HepG2 (cell line): ENCODE data around the gene OSGIN1. TPM values are rescaled to one million over a fixed set of nuclear protein-coding genes. Genes with fewer than 3 reads are reported as not detected.

ENCODE experiments used
- ATAC-seq: fragments of 200-7000 bp; cut with Tn5 transposase; 3 replicates; pipeline ENCODE4 v1.9.1; 2020; ENCODE audit warnings: mild to moderate bottlenecking, moderate library complexity
- BruUV-seq: library from RNA; stranded (reverse); fragments of 400-500 nt; replicated peaks from 2 replicates; lab custom pipeline; 2021; lab: Mats Ljungman, UMichigan
- CTCF ChIA-PET: fragments of 300-600 bp; formaldehyde crosslinking; extraction: SDS; loops from one replicate; lab custom pipeline; 2021; ENCODE audit warnings: low total read pairs, inconsistent platforms, low intra/inter-chr PET ratio; lab: Yijun Ruan, JAX
- POLR2A ChIA-PET: fragments of 350-600 bp; sonication (Branson Sonifier 250); formaldehyde crosslinking; loops from one replicate; lab custom pipeline; 2020; ENCODE audit warnings: antibody characterized with exemption, inconsistent platforms; lab: Yijun Ruan, JAX
- DNase-seq: peaks from one replicate; pipeline ENCODE4 v3.0.0-alpha.2; 2015; ENCODE audit warnings: low spot score
- FAIRE-seq: peaks from 3 replicates; lab custom pipeline; 2011; peaks lifted over from hg19 to GRCh38; lab: Jason Lieb, UNC
- H2AFZ ChIP-seq: one replicate; pipeline ENCODE4 v1.6.1; 2011; ENCODE audit warnings: low read length, inconsistent platforms
- H3K27ac ChIP-seq: fragments of 300-600 bp; 3 replicates; pipeline ENCODE4 v1.8.0; 2011; ENCODE audit warnings: mixed run types, mild to moderate bottlenecking, mixed read lengths, low read length, inconsistent platforms; ENCODE audit not compliant: insufficient read depth; ENCODE audit errors: extremely low read length
- H3K27me3 ChIP-seq, 2 experiments: fragments of 200-600 bp in 1 of 2; 2 replicates in 1 of 2; 3 replicates in 1 of 2; pipeline versions ENCODE4 v1.6.0 to v1.8.0; 2011; ENCODE audit warnings: low read length in 2 of 2, mild to moderate bottlenecking in 2 of 2, moderate library complexity in 2 of 2, inconsistent platforms in 1 of 2; ENCODE audit not compliant: insufficient read depth in 2 of 2, control insufficient read depth in 1 of 2
- H3K36me3 ChIP-seq, 2 experiments: fragments of 200-600 bp in 1 of 2; replicated peaks in 1 of 2; 2 replicates in 1 of 2; 3 replicates in 1 of 2; pipeline versions ENCODE4 v1.5.1 to v1.8.0; 2011; ENCODE audit warnings: low read length in 2 of 2, inconsistent platforms in 1 of 2; ENCODE audit not compliant: insufficient read depth in 2 of 2, control insufficient read depth in 1 of 2
- H3K4me1 ChIP-seq: 2 replicates; pipeline ENCODE4 v1.5.1; 2012; ENCODE audit warnings: low read length, inconsistent platforms; ENCODE audit not compliant: insufficient read depth
- H3K4me2 ChIP-seq: 2 replicates; pipeline ENCODE4 v1.6.0; 2011; ENCODE audit warnings: low read depth, low read length, inconsistent platforms
- H3K4me3 ChIP-seq, 3 experiments: fragments of 200-600 bp in 1 of 3; sonication (generic), shearing (Covaris generic) in 1 of 3; replicated peaks in 1 of 3; 2 replicates each; pipeline ENCODE4 v1.5.1; 2011 to 2016; ENCODE audit warnings: low read length in 3 of 3, inconsistent platforms in 2 of 3, low read depth in 2 of 3, mild to moderate bottlenecking in 2 of 3, control low read depth in 1 of 3, mixed read lengths in 1 of 3; ENCODE audit not compliant: insufficient read depth in 1 of 3
- H3K79me2 ChIP-seq: one replicate; pipeline ENCODE4 v1.6.1; 2011; ENCODE audit warnings: low read length, inconsistent platforms; ENCODE audit not compliant: insufficient read depth
- H3K9ac ChIP-seq: 2 replicates; pipeline ENCODE4 v1.6.0; 2011; ENCODE audit warnings: mild to moderate bottlenecking, low read depth, low read length, inconsistent platforms; ENCODE audit not compliant: insufficient read depth
- H3K9me3 ChIP-seq: 2 replicates; pipeline ENCODE4 v1.5.1; 2012; ENCODE audit warnings: mild to moderate bottlenecking, low read length
- H4K20me1 ChIP-seq: 2 replicates; pipeline ENCODE4 v1.6.0; 2011; ENCODE audit warnings: inconsistent platforms, mild to moderate bottlenecking, low read length, moderate library complexity; ENCODE audit not compliant: insufficient read depth
- ARNT2 ChIP-seq: sonication (generic); formaldehyde crosslinking; IDR thresholded peaks from 2 replicates; pipeline ENCODE4 v1.8.0; 2022; ENCODE audit warnings: mild to moderate bottlenecking, low read depth, missing genetic modification reagents, moderate library complexity
- HOXD1 ChIP-seq: sonication (generic); formaldehyde crosslinking; IDR thresholded peaks from 2 replicates; pipeline ENCODE4 v1.5.0; 2020; ENCODE audit warnings: missing genetic modification reagents
- MAFK ChIP-seq, 2 experiments: IDR thresholded peaks in 1 of 2; conservative IDR thresholded peaks in 1 of 2; 2 replicates each; pipeline ENCODE4 v1.6.1; 2011; ENCODE audit warnings: improper control_type of control experiment in 2 of 2, low read length in 2 of 2
- POLR2A ChIP-seq, 2 experiments: IDR thresholded peaks; 2 replicates each; pipeline ENCODE4 v1.6.1; 2011; ENCODE audit warnings: low read depth in 2 of 2, low read length in 2 of 2, mild to moderate bottlenecking in 1 of 2, moderate library complexity in 1 of 2; ENCODE audit not compliant: insufficient read depth in 1 of 2
- POLR2G ChIP-seq: fragments of 200-400 bp; formaldehyde crosslinking; IDR thresholded peaks from 2 replicates; pipeline ENCODE4 v1.6.1; 2018; ENCODE audit warnings: mild to moderate bottlenecking, low read depth, low read length, moderate library complexity
- ZNF446 ChIP-seq: sonication (generic); formaldehyde crosslinking; IDR thresholded peaks from 2 replicates; pipeline ENCODE4 v1.5.0; 2020; ENCODE audit warnings: mild to moderate bottlenecking, missing genetic modification reagents
- WGBS: methylation state at CpG from one replicate; pipeline ENCODE4 v1.1.6; 2017; ENCODE audit warnings: low lambda C conversion rate; 5-methylcytosine and 5-hydroxymethylcytosine counted together
- in situ Hi-C: cut with HindIII; loops from 2 replicates; pipeline ENCODE4 v1.10.0; 2017; ENCODE audit warnings: low pct_unique_long_range_greater_than_20kb; ENCODE audit not compliant: extremely low pct_ligation_motif_present
- intact Hi-C: fragments of 100-400 bp; cut with micrococcal nuclease; formaldehyde crosslinking; loops from one replicate; pipeline ENCODE4 v1.10.0; 2022; ENCODE audit not compliant: unreplicated experiment
- polyA plus RNA-seq, 8 experiments: library from polyadenylated mRNA; depleted of rRNA in 3 of 8; stranded (reverse) in 7 of 8; unstranded in 1 of 8; fragments of >200 nt; fragmentation: Illumina TruSeq in 4 of 8; extraction: Trizol in 4 of 8; gene quantifications; 2 replicates each; pipeline versions ENCODE4 v1.2.1 to v1.2.3, GENCODE V29; 2011 to 2016; ENCODE audit warnings: low read depth in 4 of 8, missing spikeins in 1 of 8, mixed read lengths in 1 of 8; ENCODE audit not compliant: insufficient read depth in 1 of 8
- total RNA-seq, 5 experiments: library from RNA; depleted of rRNA; stranded (reverse); fragments of >200 nt; fragmentation: Illumina TruSeq; extraction: Trizol; gene quantifications; 2 replicates each; pipeline ENCODE4 v1.2.3, GENCODE V29; 2016; ENCODE audit warnings: low read depth in 1 of 5
- TF ChIP-seq, protein P1 (sequence below), 2 experiments: sonication (generic) in 1 of 2; formaldehyde crosslinking in 1 of 2; IDR thresholded peaks; 2 replicates each; pipeline versions ENCODE4 v1.6.1 to v1.9.0; 2014 to 2022; ENCODE audit warnings: antibody characterized with exemption in 1 of 2, borderline replicate concordance in 1 of 2, inconsistent platforms in 1 of 2, low read depth in 1 of 2, missing genetic modification reagents in 1 of 2

Gene OSGIN1
- total and polyA plus RNA-seq, 2 of the 13 experiments (the other 11 are each of a cell fraction or from before 2014, with no cell fraction given) = 20.5 to 27.1 TPM

DNA sequence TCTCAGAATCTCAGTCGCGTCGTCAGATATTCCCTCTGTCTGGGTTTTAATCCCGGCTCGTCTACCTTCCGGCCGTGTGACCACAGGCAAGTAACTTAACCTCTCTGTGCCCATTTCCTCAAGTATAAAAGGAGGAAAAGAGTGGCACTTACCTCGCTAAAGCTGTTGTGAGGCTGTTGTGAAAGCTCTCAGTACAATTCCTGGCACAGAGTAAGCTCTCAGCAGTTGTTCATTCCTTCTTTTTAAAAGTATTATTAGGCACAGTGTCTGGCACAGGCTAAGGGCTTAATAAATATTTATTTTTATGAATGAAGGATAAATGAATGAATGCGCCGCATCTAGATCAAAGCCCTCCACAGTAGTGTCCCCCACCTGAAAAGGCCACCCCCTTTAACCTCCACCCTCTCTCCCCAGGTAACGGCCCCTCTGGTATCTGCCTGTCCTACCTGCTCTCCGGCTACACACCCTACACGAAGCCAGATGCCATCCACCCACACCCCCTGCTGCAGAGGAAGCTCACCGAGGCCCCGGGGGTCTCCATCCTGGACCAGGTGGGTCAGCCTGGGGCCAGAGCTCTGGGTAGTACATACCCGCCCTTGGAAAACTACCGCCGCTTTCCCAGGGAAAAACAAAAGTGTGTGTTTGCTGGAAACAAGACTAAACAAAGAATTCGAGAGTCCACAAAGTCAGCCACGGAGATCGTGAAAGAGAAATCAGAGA lies 6.0 kb downstream of the OSGIN1 start:
- no peak for DNase-seq
- H3K9ac ChIP-seq = no peak overlapping the region
- in situ Hi-C loops = loop anchor here (5.0 to 25.0 kb wide), 2 partner anchors 83 to 228 kb away; partner anchors contain the start of genes ADAD2, SLC38A8 and TAF1C
- no peak overlapping the region for H3K4me2 ChIP-seq
- no peak for FAIRE-seq
- ChIA-PET POLR2A (no interaction called here), CTCF (interaction anchor here (3.2 kb wide), 1 partner anchor 105 kb away, joined by 53 read pairs; no protein-coding TSS in a partner anchor)
- 91% methylated on average over 21 of the region's 21 CpGs for WGBS
- TF ChIP-seq POLR2G (0 out of 2 replicates have a peak, but pooled peaks have one; percentile 25), ZNF446 (CRISPR knock-in tag) (no peak)
- H3K79me2 ChIP-seq = peaks cover 20% of the 10 kb centered on the region
- H2AFZ ChIP-seq = no peak overlapping the region
- H3K4me1 ChIP-seq = peaks cover 31% of the 10 kb centered on the region
- no TSS peak for BruUV-seq
- no peak for ATAC-seq
- intact Hi-C loops = loop anchor here (10.0 kb wide), 1 partner anchor 134 kb away; no protein-coding TSS in a partner anchor
- H3K4me3 ChIP-seq = no peak overlapping the region
- no peaks in the 10 kb centered on the region; a peak in 1 of 5 replicates for H3K27me3 ChIP-seq
- H3K36me3 ChIP-seq = peaks cover 49 to 84% of the 10 kb centered on the region in 2 experiments
- H3K27ac ChIP-seq = no peak overlapping the region
- H3K9me3 ChIP-seq = no peaks in the 10 kb centered on the region
- H4K20me1 ChIP-seq = peaks cover 33% of the 10 kb centered on the region

DNA sequence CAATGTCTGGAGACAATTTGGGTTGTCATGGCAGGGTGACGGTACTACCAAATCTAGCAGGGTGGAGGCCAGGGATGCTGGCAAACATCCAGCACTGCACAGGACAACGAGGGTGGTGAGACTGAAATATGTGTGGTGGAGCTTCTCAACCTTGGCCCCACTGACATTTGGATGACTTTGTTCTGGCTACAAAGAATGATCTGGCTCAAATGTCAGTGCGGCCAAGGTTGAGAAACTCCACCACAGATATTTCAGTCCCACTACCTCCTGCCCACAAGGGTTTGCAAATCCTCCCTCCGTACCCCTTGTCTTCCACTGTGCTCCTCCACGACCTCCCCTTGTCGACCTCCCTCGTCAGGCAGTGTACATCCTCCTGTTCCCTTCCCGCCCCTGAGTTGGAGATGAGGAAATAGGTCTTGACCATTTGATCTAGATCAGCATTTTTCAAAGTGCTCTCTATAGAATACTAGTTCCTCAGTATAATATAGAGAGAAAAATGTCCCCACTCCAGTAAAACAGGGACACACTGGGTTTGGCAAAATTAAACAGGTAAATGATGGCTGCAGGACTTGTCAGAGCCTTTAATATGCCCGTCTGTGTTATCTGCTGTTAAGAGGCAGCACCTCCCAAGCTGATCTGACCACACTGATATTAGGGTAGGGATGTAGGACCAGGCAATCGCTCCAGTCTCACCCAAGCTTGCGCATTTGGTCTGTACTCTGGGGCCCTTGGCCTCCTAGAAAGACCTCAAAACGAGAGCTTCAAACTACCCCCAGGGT lies 6.8 kb downstream of the OSGIN1 start:
- CTCF ChIA-PET = no interaction called here
- POLR2A ChIA-PET = no interaction called here

More for the DNA sequence above, 6.8 kb downstream of the OSGIN1 start:
- H3K79me2 ChIP-seq = peaks cover 12% of the 10 kb centered on the region
- intact Hi-C loops (loop anchor here (10.0 kb wide), 1 partner anchor 135 kb away; no protein-coding TSS in a partner anchor), in situ Hi-C loops (loop anchor here (5.0 to 25.0 kb wide), 2 partner anchors 82 to 227 kb away; partner anchors contain the start of genes ADAD2, SLC38A8 and TAF1C)
- H4K20me1 ChIP-seq = peaks cover 25% of the 10 kb centered on the region; the same call in 1 of the 2 replicates
- peaks cover 23% of the 10 kb centered on the region for H3K4me1 ChIP-seq
- no peaks in the 10 kb centered on the region for H3K9me3 ChIP-seq
- 94% methylated on average over 12 of the region's 12 CpGs for WGBS
- no peak overlapping the region for H3K4me2 ChIP-seq
- H2AFZ ChIP-seq = no peak overlapping the region
- DNase-seq (no peak), ATAC-seq (no peak), FAIRE-seq (no peak)
- no peak for TF ChIP-seq ARNT2 (CRISPR knock-in tag)
- TF ChIP-seq POLR2A (IDR thresholded peaks at IDR 0.05; ENCODE audit: insufficient read depth in 1 of 2, low read depth in 2 of 2, low read length in 2 of 2) = 0 out of 4 replicates have a peak, but pooled peaks have one; percentile 6
- TF ChIP-seq MAFK (conservative IDR thresholded peaks at IDR 0.05 in 1 of 2, IDR thresholded peaks at IDR 0.05 in 1 of 2; ENCODE audit: low read length in 2 of 2) = peak; percentile 50 to 64; a peak in 3 of 4 replicates
- no peak for TF ChIP-seq HOXD1 (CRISPR knock-in tag)
- TF ChIP-seq, protein P1, sequence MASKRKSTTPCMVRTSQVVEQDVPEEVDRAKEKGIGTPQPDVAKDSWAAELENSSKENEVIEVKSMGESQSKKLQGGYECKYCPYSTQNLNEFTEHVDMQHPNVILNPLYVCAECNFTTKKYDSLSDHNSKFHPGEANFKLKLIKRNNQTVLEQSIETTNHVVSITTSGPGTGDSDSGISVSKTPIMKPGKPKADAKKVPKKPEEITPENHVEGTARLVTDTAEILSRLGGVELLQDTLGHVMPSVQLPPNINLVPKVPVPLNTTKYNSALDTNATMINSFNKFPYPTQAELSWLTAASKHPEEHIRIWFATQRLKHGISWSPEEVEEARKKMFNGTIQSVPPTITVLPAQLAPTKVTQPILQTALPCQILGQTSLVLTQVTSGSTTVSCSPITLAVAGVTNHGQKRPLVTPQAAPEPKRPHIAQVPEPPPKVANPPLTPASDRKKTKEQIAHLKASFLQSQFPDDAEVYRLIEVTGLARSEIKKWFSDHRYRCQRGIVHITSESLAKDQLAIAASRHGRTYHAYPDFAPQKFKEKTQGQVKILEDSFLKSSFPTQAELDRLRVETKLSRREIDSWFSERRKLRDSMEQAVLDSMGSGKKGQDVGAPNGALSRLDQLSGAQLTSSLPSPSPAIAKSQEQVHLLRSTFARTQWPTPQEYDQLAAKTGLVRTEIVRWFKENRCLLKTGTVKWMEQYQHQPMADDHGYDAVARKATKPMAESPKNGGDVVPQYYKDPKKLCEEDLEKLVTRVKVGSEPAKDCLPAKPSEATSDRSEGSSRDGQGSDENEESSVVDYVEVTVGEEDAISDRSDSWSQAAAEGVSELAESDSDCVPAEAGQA (IDR thresholded peaks at IDR 0.05; ENCODE audit: low read depth) = no peak
- TF ChIP-seq, protein P1 (CRISPR knock-in tag; IDR thresholded peaks at IDR 0.05; ENCODE audit: borderline replicate concordance) = no peak
- no peak overlapping the region for H3K9ac ChIP-seq
- no peak overlapping the region for H3K27ac ChIP-seq
- H3K4me3 ChIP-seq = no peak overlapping the region
- peaks cover 50 to 89% of the 10 kb centered on the region in 2 experiments for H3K36me3 ChIP-seq
- BruUV-seq = no TSS peak
- no peaks in the 10 kb centered on the region for H3K27me3 ChIP-seq
